A673 (cell line): ENCODE results near the gene KDELR3. TPM values are rescaled to one million over a fixed set of nuclear protein-coding genes. Genes with fewer than 3 reads are reported as not detected.

Source experiments
- BruUV-seq: library from RNA; stranded (reverse); fragments of 400-500 nt; replicated peaks from 2 replicates; lab custom pipeline; 2021; lab: Mats Ljungman, UMichigan
- CTCF ChIA-PET: fragments of 300-600 bp; sonication (Branson Sonifier 250); formaldehyde crosslinking; loops from one replicate; lab custom pipeline; 2022; ENCODE audit warnings: antibody characterized with exemption; lab: Charles Lee
- POLR2A ChIA-PET: fragments of 300-600 bp; sonication (Branson Sonifier 250); formaldehyde crosslinking; loops from one replicate; lab custom pipeline; 2022; ENCODE audit warnings: antibody characterized with exemption; ENCODE audit not compliant: low non-redundant PET; lab: Charles Lee
- DNase-seq: peaks from one replicate; pipeline ENCODE4 v3.0.0-alpha.2; 2015; ENCODE audit warnings: low spot score
- H3K27ac ChIP-seq: fragments of 200-600 bp; sonication (generic); 2 replicates; pipeline ENCODE4 v1.5.1; 2016; ENCODE audit warnings: mixed run types, low read depth, mild to moderate bottlenecking, mixed read lengths, antibody characterized with exemption, low read length; ENCODE audit not compliant: poor library complexity, severe bottlenecking
- H3K27me3 ChIP-seq: fragments of 200-600 bp; sonication (generic); replicated peaks from 2 replicates; pipeline ENCODE4 v1.6.1; 2017; ENCODE audit warnings: mixed run types, low read depth, mild to moderate bottlenecking, mixed read lengths, antibody characterized with exemption, low read length; ENCODE audit not compliant: insufficient read depth, poor library complexity
- H3K36me3 ChIP-seq: fragments of 200-600 bp; sonication (generic); 2 replicates; pipeline ENCODE4 v1.6.1; 2016; ENCODE audit warnings: mixed run types, mild to moderate bottlenecking, mixed read lengths, antibody characterized with exemption, low read length; ENCODE audit not compliant: insufficient read depth, poor library complexity, severe bottlenecking
- H3K4me1 ChIP-seq: fragments of 200-600 bp; sonication (generic); 2 replicates; pipeline ENCODE4 v1.6.1; 2017; ENCODE audit warnings: mixed run types, mild to moderate bottlenecking, mixed read lengths, antibody characterized with exemption, low read length; ENCODE audit not compliant: insufficient read depth, poor library complexity, severe bottlenecking
- H3K4me3 ChIP-seq: fragments of 200-600 bp; sonication (generic); 2 replicates; pipeline ENCODE4 v1.5.1; 2016; ENCODE audit warnings: low read depth, mixed run types, mild to moderate bottlenecking, mixed read lengths, low read length; ENCODE audit not compliant: poor library complexity, severe bottlenecking
- H3K9me3 ChIP-seq: fragments of 200-600 bp; sonication (generic); 2 replicates; pipeline ENCODE4 v1.6.1; 2016; ENCODE audit warnings: mixed run types, low read depth, mild to moderate bottlenecking, mixed read lengths, antibody characterized with exemption, low read length; ENCODE audit not compliant: poor library complexity, severe bottlenecking
- CTCF ChIP-seq: fragments of 300-800, 200-600 bp; sonication (generic); conservative IDR thresholded peaks from 2 replicates; pipeline ENCODE4 v1.5.1; 2017; ENCODE audit warnings: low read depth, mild to moderate bottlenecking, antibody characterized with exemption, low read length, moderate library complexity, mixed read lengths
- EZH2 ChIP-seq: fragments of 200-600 bp; sonication (generic); IDR thresholded peaks from 2 replicates; pipeline ENCODE4 v1.6.1; 2017; ENCODE audit warnings: borderline replicate concordance, low read depth, mild to moderate bottlenecking, mixed read lengths, antibody characterized with exemption, low read length; ENCODE audit not compliant: poor library complexity, severe bottlenecking
- intact Hi-C: fragments of 100-400 bp; cut with micrococcal nuclease; formaldehyde crosslinking; loops from one replicate; pipeline ENCODE4 v1.10.0; 2022; ENCODE audit not compliant: unreplicated experiment
- total RNA-seq: library from RNA; stranded (reverse); gene quantifications from 2 replicates; pipeline ENCODE4 v1.2.3, GENCODE V29; 2021

Gene KDELR3
- total RNA-seq, 1 experiment from 2014 or later = 4.0 TPM

GRCh38 chr22:38450234-38450797 is 17.6 kb upstream of the KDELR3 start:
- POLR2A ChIA-PET = interaction anchor here (0.6 kb wide), 1 partner anchor 835 kb away, joined by 5 read pairs; no protein-coding TSS in a partner anchor
- no peak overlapping the region for H3K27ac ChIP-seq
- H3K4me3 ChIP-seq = no peak overlapping the region
- DNase-seq = no peak
- peaks cover 8% of the 10 kb centered on the region for H3K27me3 ChIP-seq
- no TSS peak for BruUV-seq
- no peaks in the 10 kb centered on the region for H3K36me3 ChIP-seq
- H3K4me1 ChIP-seq = peaks cover 4% of the 10 kb centered on the region
- H3K9me3 ChIP-seq = no peaks in the 10 kb centered on the region
- intact Hi-C loops = no loop called here
- CTCF ChIA-PET = no interaction called here
- TF ChIP-seq CTCF (no peak), EZH2 (no peak)

- no peaks in the 10 kb centered on the region for H3K36me3 ChIP-seq
- H3K27me3 ChIP-seq = peaks cover 8% of the 10 kb centered on the region
- peaks cover 9% of the 10 kb centered on the region for H3K4me1 ChIP-seq
- no peak for DNase-seq
- ChIA-PET POLR2A (interaction anchor here (0.6 kb wide), 1 partner anchor 440 kb away, joined by 3 read pairs; no protein-coding TSS in a partner anchor), CTCF (no interaction called here)
- no peak overlapping the region for H3K27ac ChIP-seq
- H3K4me3 ChIP-seq = no peak overlapping the region
- intact Hi-C loops = no loop called here
- no peaks in the 10 kb centered on the region for H3K9me3 ChIP-seq
- no peak for TF ChIP-seq EZH2
- TF ChIP-seq CTCF = no peak
- BruUV-seq = no TSS peak
Measured at GRCh38 chr22:38451404-38451803, 16.5 kb upstream of the KDELR3 start.

- no peak overlapping the region for H3K27ac ChIP-seq
- H3K4me3 ChIP-seq = no peak overlapping the region
- no peak for DNase-seq
- POLR2A ChIA-PET = interaction anchor here (0.6 kb wide), 1 partner anchor 440 kb away, joined by 3 read pairs; no protein-coding TSS in a partner anchor
- BruUV-seq = no TSS peak
- intact Hi-C loops = no loop called here
- peaks cover 10% of the 10 kb centered on the region for H3K4me1 ChIP-seq
- no peak for TF ChIP-seq EZH2
- no peak for TF ChIP-seq CTCF
- H3K36me3 ChIP-seq = no peaks in the 10 kb centered on the region
- CTCF ChIA-PET = no interaction called here
- no peaks in the 10 kb centered on the region for H3K9me3 ChIP-seq
- H3K27me3 ChIP-seq = peaks cover 8% of the 10 kb centered on the region
Measured at GRCh38 chr22:38451864-38452263, 16.0 kb upstream of the KDELR3 start.
